Parathyroid adenoma (tissue), 2 donors: ENCODE measurements around the gene ZNF526.

Source experiments
- H2AFZ ChIP-seq: fragments of 300-600 bp; sonication (generic); one replicate; pipeline ENCODE4 v1.7.0; 2017; ENCODE audit warnings: antibody characterized with exemption, mild to moderate bottlenecking
- H3K27ac ChIP-seq: fragments of 300-600 bp; sonication (generic); one replicate; pipeline ENCODE4 v1.7.0; 2017
- H3K27me3 ChIP-seq: fragments of 300-600 bp; sonication (generic); one replicate; pipeline ENCODE4 v1.7.0; 2017; ENCODE audit warnings: low read length; ENCODE audit not compliant: control insufficient read depth, insufficient read depth
- H3K36me3 ChIP-seq: fragments of 300-600 bp; sonication (generic); one replicate; pipeline ENCODE4 v1.7.0; 2017; ENCODE audit warnings: low read length; ENCODE audit not compliant: control insufficient read depth, insufficient read depth
- H3K4me1 ChIP-seq: fragments of 300-600 bp; sonication (generic); one replicate; pipeline ENCODE4 v1.7.0; 2017; ENCODE audit warnings: control low read depth
- H3K4me2 ChIP-seq: fragments of 300-600 bp; sonication (generic); one replicate; pipeline ENCODE4 v1.7.0; 2017; ENCODE audit warnings: low read length
- H3K4me3 ChIP-seq: fragments of 300-600 bp; sonication (generic); one replicate; pipeline ENCODE4 v1.7.0; 2017; ENCODE audit warnings: low read depth, low read length
- H3K79me2 ChIP-seq: fragments of 300-600 bp; sonication (generic); one replicate; pipeline ENCODE4 v1.7.0; 2017; ENCODE audit warnings: control low read depth
- H3K9ac ChIP-seq: fragments of 300-600 bp; sonication (generic); one replicate; pipeline ENCODE4 v1.7.0; 2017; ENCODE audit warnings: mild to moderate bottlenecking
- H3K9me3 ChIP-seq: fragments of 300-600 bp; sonication (generic); one replicate; pipeline ENCODE4 v1.7.0; 2017; ENCODE audit warnings: low read length; ENCODE audit not compliant: control insufficient read depth
- TF ChIP-seq, protein P1 (sequence below): fragments of 300-600 bp; sonication (generic); IDR thresholded peaks from one replicate; pipeline ENCODE4 v1.7.0; 2017; ENCODE audit warnings: antibody characterized with exemption, mild to moderate bottlenecking
- donor health status: primary hyperparathyroidism.

ZNF526 gene

DNA sequence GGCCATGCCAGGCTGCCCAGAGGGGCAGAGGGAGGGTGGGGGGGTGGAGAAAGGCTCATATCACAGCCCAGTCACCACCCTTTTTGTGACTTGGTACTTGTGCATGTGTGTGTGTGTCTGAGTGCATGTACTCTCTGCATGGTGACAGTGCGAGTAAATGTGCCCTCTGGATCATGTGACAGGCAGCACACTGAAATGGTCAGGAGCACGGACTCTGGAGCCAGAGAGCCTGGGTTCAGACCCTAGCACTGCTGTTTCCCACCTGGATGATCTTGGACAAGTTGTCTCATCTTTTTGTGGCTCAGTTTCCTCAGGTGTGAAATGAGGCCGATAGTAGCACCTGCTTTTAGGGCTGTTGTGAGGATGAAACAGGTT, 50.9 kb downstream of the ZNF526 start:
- Histone ChIP-seq H2AFZ (no peak overlapping the region), H3K27ac (no peak overlapping the region), H3K4me1 (peaks cover 20% of the 10 kb centered on the region), H3K9ac (no peak overlapping the region), H3K36me3 (no peaks in the 10 kb centered on the region), H3K27me3 (no peaks in the 10 kb centered on the region), H3K4me2 (peak overlapping the region; percentile 44), H3K79me2 (peaks cover 55% of the 10 kb centered on the region), H3K4me3 (peak overlapping the region; percentile 99), H3K9me3 (no peaks in the 10 kb centered on the region)
- TF ChIP-seq, protein P1, sequence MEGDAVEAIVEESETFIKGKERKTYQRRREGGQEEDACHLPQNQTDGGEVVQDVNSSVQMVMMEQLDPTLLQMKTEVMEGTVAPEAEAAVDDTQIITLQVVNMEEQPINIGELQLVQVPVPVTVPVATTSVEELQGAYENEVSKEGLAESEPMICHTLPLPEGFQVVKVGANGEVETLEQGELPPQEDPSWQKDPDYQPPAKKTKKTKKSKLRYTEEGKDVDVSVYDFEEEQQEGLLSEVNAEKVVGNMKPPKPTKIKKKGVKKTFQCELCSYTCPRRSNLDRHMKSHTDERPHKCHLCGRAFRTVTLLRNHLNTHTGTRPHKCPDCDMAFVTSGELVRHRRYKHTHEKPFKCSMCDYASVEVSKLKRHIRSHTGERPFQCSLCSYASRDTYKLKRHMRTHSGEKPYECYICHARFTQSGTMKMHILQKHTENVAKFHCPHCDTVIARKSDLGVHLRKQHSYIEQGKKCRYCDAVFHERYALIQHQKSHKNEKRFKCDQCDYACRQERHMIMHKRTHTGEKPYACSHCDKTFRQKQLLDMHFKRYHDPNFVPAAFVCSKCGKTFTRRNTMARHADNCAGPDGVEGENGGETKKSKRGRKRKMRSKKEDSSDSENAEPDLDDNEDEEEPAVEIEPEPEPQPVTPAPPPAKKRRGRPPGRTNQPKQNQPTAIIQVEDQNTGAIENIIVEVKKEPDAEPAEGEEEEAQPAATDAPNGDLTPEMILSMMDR, result no peak

DNA sequence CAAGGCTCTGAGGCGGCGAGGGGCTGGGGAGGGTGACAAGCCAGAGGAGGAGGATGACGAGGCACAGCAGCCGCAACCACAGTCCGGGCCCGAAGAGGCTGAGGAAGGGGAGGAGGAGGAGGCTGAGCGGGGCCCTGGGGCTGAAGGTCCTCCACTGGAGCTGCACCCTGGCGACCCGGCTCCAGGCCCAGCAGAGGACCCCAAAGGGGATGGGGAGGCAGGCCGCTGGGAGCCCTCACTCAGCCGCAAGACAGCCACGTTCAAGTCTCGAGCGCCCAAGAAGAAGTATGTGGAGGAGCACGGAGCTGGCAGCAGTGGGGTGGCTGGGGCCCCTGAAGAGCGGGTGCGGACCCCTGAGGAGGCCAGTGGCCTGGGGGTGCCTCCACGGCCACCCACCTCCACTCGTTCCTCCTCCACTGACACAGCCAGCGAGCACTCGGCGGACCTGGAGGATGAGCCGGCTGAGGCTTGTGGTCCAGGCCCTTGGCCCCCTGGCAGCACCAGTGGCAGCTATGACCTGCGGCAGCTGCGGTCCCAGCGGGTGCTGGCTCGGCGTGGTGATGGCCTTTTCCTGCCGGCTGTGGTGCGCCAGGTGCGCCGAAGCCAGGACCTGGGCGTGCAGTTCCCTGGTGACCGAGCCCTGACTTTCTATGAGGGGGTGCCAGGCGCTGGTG, 51.9 kb downstream of the ZNF526 start:
- TF ChIP-seq, protein P1, result no peak
- Histone ChIP-seq H3K4me3 (no peak overlapping the region), H3K9me3 (no peaks in the 10 kb centered on the region), H3K27me3 (no peaks in the 10 kb centered on the region), H3K27ac (no peak overlapping the region), H3K4me2 (no peak overlapping the region), H3K4me1 (peaks cover 20% of the 10 kb centered on the region), H3K9ac (no peak overlapping the region), H3K36me3 (no peaks in the 10 kb centered on the region), H3K79me2 (peaks cover 58% of the 10 kb centered on the region), H2AFZ (no peak overlapping the region)

DNA sequence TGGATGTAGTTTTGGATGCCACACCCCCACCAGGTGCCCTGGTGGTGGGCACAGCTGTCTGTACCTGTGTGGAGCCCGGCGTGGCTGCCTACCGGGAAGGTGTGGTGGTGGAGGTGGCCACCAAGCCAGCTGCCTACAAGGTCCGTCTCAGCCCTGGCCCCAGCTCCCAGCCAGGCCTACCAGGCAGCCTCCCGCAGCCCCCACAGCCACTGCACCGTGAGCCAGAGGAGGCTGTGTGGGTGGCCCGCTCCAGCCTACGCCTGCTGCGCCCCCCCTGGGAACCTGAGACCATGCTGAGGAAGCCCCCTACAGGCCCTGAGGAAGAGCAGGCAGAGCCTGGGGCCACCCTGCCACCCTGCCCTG, 52.4 kb downstream of the ZNF526 start:
- H3K27ac ChIP-seq, result no peak overlapping the region
- TF ChIP-seq, protein P1, result no peak
- no peaks in the 10 kb centered on the region for H3K36me3 ChIP-seq

DNA sequence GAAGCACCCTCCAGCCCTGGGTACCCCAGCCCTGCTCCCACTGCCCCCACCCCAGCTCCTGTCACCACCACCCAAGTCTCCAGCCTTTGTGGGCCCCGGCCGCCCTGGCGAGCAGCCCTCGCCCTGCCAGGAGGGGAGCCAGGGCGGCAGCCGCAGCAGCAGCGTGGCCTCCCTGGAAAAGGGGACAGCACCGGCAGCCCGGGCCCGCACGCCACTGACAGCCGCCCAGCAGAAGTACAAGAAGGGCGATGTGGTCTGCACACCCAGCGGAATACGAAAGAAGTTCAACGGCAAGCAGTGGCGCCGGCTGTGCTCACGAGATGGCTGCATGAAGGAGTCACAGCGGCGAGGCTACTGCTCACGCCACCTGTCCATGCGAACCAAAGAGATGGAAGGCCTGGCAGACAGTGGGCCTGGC, 52.9 kb downstream of the ZNF526 start:
- Histone ChIP-seq H3K36me3 (no peaks in the 10 kb centered on the region), H3K79me2 (peaks cover 62% of the 10 kb centered on the region), H3K27me3 (no peaks in the 10 kb centered on the region), H3K9ac (no peak overlapping the region), H2AFZ (no peak overlapping the region), H3K9me3 (no peaks in the 10 kb centered on the region), H3K4me2 (no peak overlapping the region), H3K27ac (no peak overlapping the region), H3K4me1 (peaks cover 19% of the 10 kb centered on the region), H3K4me3 (no peak overlapping the region)
- TF ChIP-seq, protein P1, result no peak

More for the DNA sequence above, 52.4 kb downstream of the ZNF526 start:
- H3K4me1 ChIP-seq, result peaks cover 19% of the 10 kb centered on the region
- no peaks in the 10 kb centered on the region for H3K27me3 ChIP-seq
- H3K9ac ChIP-seq, result no peak overlapping the region
- peaks cover 61% of the 10 kb centered on the region for H3K79me2 ChIP-seq
- no peaks in the 10 kb centered on the region for H3K9me3 ChIP-seq
- no peak overlapping the region for H3K4me3 ChIP-seq
- H2AFZ ChIP-seq, result no peak overlapping the region
- no peak overlapping the region for H3K4me2 ChIP-seq
